Activated CD8-positive, alpha-beta memory T cell treated with anti-CD3 and anti-CD28 coated beads, Interleukin-2, amount 50 U/mL, for 24 hours (primary cell): ENCODE measurements around the gene MGP.

Source experiments
- DNase-seq: peaks from one replicate; pipeline ENCODE4 v3.0.0-alpha.2; 2020; ENCODE audit errors: extremely low read depth

Gene MGP

GRCh38 chr12:14903386-14904098 lies 17.9 kb upstream of the MGP start:
- DNase-seq, result no peak

GRCh38 chr12:14902465-14902864 lies 16.8 kb upstream of the MGP start:
- no peak for DNase-seq

- no peak for DNase-seq
Measured at GRCh38 chr12:14901228-14901562, 15.5 kb upstream of the MGP start.

GRCh38 chr12:14900521-14901227 lies 15.0 kb upstream of the MGP start:
- DNase-seq, result no peak

GRCh38 chr12:14896521-14897169 lies 11.0 kb upstream of the MGP start:
- DNase-seq, result no peak

- no peak for DNase-seq
Measured at GRCh38 chr12:14893506-14894250, 8.0 kb upstream of the MGP start.

GRCh38 chr12:14892726-14893505 lies 7.3 kb upstream of the MGP start:
- DNase-seq, result no peak

GRCh38 chr12:14890701-14891100 lies 5.0 kb upstream of the MGP start:
- DNase-seq, result no peak

GRCh38 chr12:14886271-14886670 lies 617 bp upstream of the MGP start:
- DNase-seq, result no peak

- peak; percentile 49 for DNase-seq
Measured at GRCh38 chr12:14884458-14884878, 1.2 kb downstream of the MGP start.

- no peak for DNase-seq
Measured at GRCh38 chr12:14883686-14884085, 2.0 kb downstream of the MGP start.

GRCh38 chr12:14880890-14881453 lies 4.7 kb downstream of the MGP start:
- no peak for DNase-seq

- no peak for DNase-seq
Measured at GRCh38 chr12:14879222-14879933, 6.3 kb downstream of the MGP start.

GRCh38 chr12:14878488-14878887 lies 7.2 kb downstream of the MGP start:
- DNase-seq, result no peak

GRCh38 chr12:14876833-14877232 lies 8.8 kb downstream of the MGP start:
- DNase-seq, result no peak

- DNase-seq, result no peak
Measured at GRCh38 chr12:14874882-14875281, 10.8 kb downstream of the MGP start.

GRCh38 chr12:14873440-14874185 lies 12.0 kb downstream of the MGP start:
- no peak for DNase-seq

GRCh38 chr12:14871886-14872285 lies 13.8 kb downstream of the MGP start:
- DNase-seq, result no peak

- DNase-seq, result no peak
Measured at GRCh38 chr12:14871247-14871646, 14.4 kb downstream of the MGP start.
